Loucy (cell line): ENCODE results near the gene TNS2.

ENCODE experiments used
- H2AFZ ChIP-seq: fragments of 200-600 bp; sonication (generic); 2 replicates; pipeline ENCODE4 v1.6.0; 2016; ENCODE audit warnings: antibody characterized with exemption, mild to moderate bottlenecking, low read length, moderate library complexity
- H3F3A ChIP-seq: fragments of 200-600 bp; 2 replicates; pipeline ENCODE4 v1.6.0; 2016; ENCODE audit warnings: antibody characterized with exemption, low read depth, mild to moderate bottlenecking
- H3K27me3 ChIP-seq: fragments of 200-600 bp; sonication (generic); 2 replicates; pipeline ENCODE4 v1.6.1; 2014; ENCODE audit warnings: low read length, mild to moderate bottlenecking; ENCODE audit not compliant: insufficient read depth, poor library complexity, severe bottlenecking
- H3K36me3 ChIP-seq: fragments of 200-600 bp; sonication (generic); 2 replicates; pipeline ENCODE4 v1.6.1; 2016; ENCODE audit warnings: low read length; ENCODE audit not compliant: insufficient read depth
- H3K4me1 ChIP-seq: fragments of 200-600 bp; sonication (generic); 2 replicates; pipeline ENCODE4 v1.5.1; 2014; ENCODE audit warnings: low read length, mild to moderate bottlenecking; ENCODE audit not compliant: insufficient read depth, poor library complexity, severe bottlenecking
- H3K4me2 ChIP-seq: fragments of 200-600 bp; sonication (generic); 2 replicates; pipeline ENCODE4 v1.6.0; 2014; ENCODE audit warnings: antibody characterized with exemption, low read length, low read depth, mild to moderate bottlenecking; ENCODE audit not compliant: poor library complexity, severe bottlenecking
- H3K4me3 ChIP-seq: fragments of 200-600 bp; sonication (generic); 2 replicates; pipeline ENCODE4 v1.5.1; 2014; ENCODE audit warnings: low read length, mild to moderate bottlenecking, mixed read lengths; ENCODE audit not compliant: poor library complexity, severe bottlenecking
- H3K79me2 ChIP-seq: fragments of 200-600 bp; sonication (generic); 2 replicates; pipeline ENCODE4 v1.6.1; 2014; ENCODE audit warnings: low read length; ENCODE audit not compliant: insufficient read depth
- H3K9ac ChIP-seq: fragments of 200-600 bp; sonication (generic); 2 replicates; pipeline ENCODE4 v1.6.0; 2014; ENCODE audit warnings: mild to moderate bottlenecking, low read depth, low read length, moderate library complexity; ENCODE audit not compliant: poor library complexity, severe bottlenecking
- H3K9me2 ChIP-seq: fragments of 200-600 bp; sonication (generic); replicated peaks from 2 replicates; pipeline ENCODE4 v1.6.1; 2016; ENCODE audit warnings: low read depth, low read length, mixed read lengths
- H3K9me3 ChIP-seq: fragments of 200-600 bp; sonication (generic); 2 replicates; pipeline ENCODE4 v1.6.1; 2014; ENCODE audit warnings: mild to moderate bottlenecking, antibody characterized with exemption, low read length, low read depth; ENCODE audit not compliant: insufficient read depth
- H4K20me1 ChIP-seq: fragments of 200-600 bp; sonication (generic); 2 replicates; pipeline ENCODE4 v1.6.0; 2014; ENCODE audit warnings: antibody characterized with exemption, low read length, mild to moderate bottlenecking; ENCODE audit not compliant: insufficient read depth, poor library complexity, severe bottlenecking
- EZH2phosphoT487 ChIP-seq: fragments of 200-600 bp; IDR thresholded peaks from 2 replicates; pipeline ENCODE4 v1.6.1; 2018; ENCODE audit warnings: antibody characterized with exemption, mild to moderate bottlenecking, moderate library complexity, borderline replicate concordance
- TF ChIP-seq, protein P1 (sequence below): fragments of 200-600 bp; sonication (generic); conservative IDR thresholded peaks from 2 replicates; pipeline ENCODE4 v1.5.1; 2014; ENCODE audit warnings: mild to moderate bottlenecking, antibody characterized with exemption, low read length

TNS2 gene

GRCh38 chr12:53060064-53060720 lies 10.3 kb downstream of the TNS2 start:
- Histone ChIP-seq H3K79me2 (no peaks in the 10 kb centered on the region), H3K9me2 (no peaks in the 10 kb centered on the region), H3K36me3 (peaks cover under 1% of the 10 kb centered on the region; the same call in 1 of the 2 replicates), H3K4me1 (peaks cover 6% of the 10 kb centered on the region), H3K27me3 (no peaks in the 10 kb centered on the region), H3K9me3 (no peaks in the 10 kb centered on the region), H3F3A (no peaks in the 10 kb centered on the region), H3K9ac (no peak overlapping the region), H2AFZ (no peak overlapping the region), H4K20me1 (no peaks in the 10 kb centered on the region), H3K4me2 (no peak overlapping the region), H3K4me3 (no peak overlapping the region)
- TF ChIP-seq EZH2phosphoT487 = no peak
- TF ChIP-seq, protein P1, sequence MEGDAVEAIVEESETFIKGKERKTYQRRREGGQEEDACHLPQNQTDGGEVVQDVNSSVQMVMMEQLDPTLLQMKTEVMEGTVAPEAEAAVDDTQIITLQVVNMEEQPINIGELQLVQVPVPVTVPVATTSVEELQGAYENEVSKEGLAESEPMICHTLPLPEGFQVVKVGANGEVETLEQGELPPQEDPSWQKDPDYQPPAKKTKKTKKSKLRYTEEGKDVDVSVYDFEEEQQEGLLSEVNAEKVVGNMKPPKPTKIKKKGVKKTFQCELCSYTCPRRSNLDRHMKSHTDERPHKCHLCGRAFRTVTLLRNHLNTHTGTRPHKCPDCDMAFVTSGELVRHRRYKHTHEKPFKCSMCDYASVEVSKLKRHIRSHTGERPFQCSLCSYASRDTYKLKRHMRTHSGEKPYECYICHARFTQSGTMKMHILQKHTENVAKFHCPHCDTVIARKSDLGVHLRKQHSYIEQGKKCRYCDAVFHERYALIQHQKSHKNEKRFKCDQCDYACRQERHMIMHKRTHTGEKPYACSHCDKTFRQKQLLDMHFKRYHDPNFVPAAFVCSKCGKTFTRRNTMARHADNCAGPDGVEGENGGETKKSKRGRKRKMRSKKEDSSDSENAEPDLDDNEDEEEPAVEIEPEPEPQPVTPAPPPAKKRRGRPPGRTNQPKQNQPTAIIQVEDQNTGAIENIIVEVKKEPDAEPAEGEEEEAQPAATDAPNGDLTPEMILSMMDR = no peak

DNA sequence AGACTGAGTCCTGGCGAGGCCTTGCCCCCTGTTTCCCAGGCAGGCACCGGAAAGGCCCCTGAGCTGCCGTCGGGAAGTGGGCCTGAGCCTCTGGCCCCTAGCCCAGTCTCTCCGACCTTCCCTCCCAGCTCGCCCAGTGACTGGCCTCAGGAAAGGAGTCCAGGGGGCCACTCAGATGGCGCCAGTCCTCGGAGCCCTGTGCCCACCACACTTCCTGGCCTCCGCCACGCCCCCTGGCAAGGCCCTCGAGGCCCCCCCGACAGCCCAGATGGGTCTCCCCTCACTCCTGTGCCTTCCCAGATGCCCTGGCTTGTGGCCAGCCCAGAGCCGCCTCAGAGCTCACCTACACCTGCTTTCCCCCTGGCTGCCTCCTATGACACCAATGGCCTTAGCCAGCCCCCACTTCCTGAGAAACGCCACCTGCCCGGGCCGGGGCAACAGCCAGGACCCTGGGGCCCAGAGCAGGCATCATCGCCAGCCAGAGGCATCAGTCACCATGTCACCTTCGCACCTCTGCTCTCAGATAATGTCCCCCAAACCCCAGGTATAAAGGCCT lies 10.9 kb downstream of the TNS2 start:
- Histone ChIP-seq H2AFZ (no peak overlapping the region), H3K4me2 (no peak overlapping the region), H3K9ac (no peak overlapping the region), H3K79me2 (no peaks in the 10 kb centered on the region), H3K9me2 (no peaks in the 10 kb centered on the region), H3K4me3 (no peak overlapping the region), H3K9me3 (no peaks in the 10 kb centered on the region), H3F3A (no peaks in the 10 kb centered on the region), H3K36me3 (peaks cover 6% of the 10 kb centered on the region; the same call in 1 of the 2 replicates), H3K4me1 (peaks cover 1% of the 10 kb centered on the region), H3K27me3 (no peaks in the 10 kb centered on the region), H4K20me1 (no peaks in the 10 kb centered on the region)
- TF ChIP-seq EZH2phosphoT487 = no peak
- TF ChIP-seq, protein P1 = no peak

- no peaks in the 10 kb centered on the region for H4K20me1 ChIP-seq
- H2AFZ ChIP-seq = no peak overlapping the region
- H3K9me2 ChIP-seq = no peaks in the 10 kb centered on the region
- H3K79me2 ChIP-seq = no peaks in the 10 kb centered on the region
- no peaks in the 10 kb centered on the region for H3K9me3 ChIP-seq
- H3K4me3 ChIP-seq = no peak overlapping the region
- H3K27me3 ChIP-seq = no peaks in the 10 kb centered on the region
- H3K4me1 ChIP-seq = no peaks in the 10 kb centered on the region
- H3K4me2 ChIP-seq = no peak overlapping the region
- H3K9ac ChIP-seq = no peak overlapping the region
- H3K36me3 ChIP-seq = peaks cover 7% of the 10 kb centered on the region; the same call in 1 of the 2 replicates
- H3F3A ChIP-seq = no peaks in the 10 kb centered on the region
- no peak for TF ChIP-seq EZH2phosphoT487
- TF ChIP-seq, protein P1 = peak; percentile 50
Measured at GRCh38 chr12:53061404-53062010, 11.6 kb downstream of the TNS2 start.
